Endothelial cell of umbilical vein (primary cell): ENCODE data around the gene GTF2IRD1.

ENCODE experiments used
- CTCF ChIP-seq, 2 donors: IDR thresholded peaks; 1 replicate in 1 of 2; 2 replicates in 1 of 2; pipeline ENCODE4 v1.5.1; 2011; ENCODE audit warnings: low read length in 2 of 2, mild to moderate bottlenecking in 2 of 2, moderate library complexity in 2 of 2, control low read depth in 1 of 2, inconsistent platforms in 1 of 2, low read depth in 1 of 2; ENCODE audit not compliant: insufficient read depth in 1 of 2; ENCODE audit errors: extremely low read depth in 1 of 2
- EZH2 ChIP-seq: IDR thresholded peaks from 2 replicates; pipeline ENCODE4 v1.6.1; 2012; ENCODE audit warnings: borderline replicate concordance, low read depth, mild to moderate bottlenecking, moderate library complexity, low read length, inconsistent platforms; ENCODE audit not compliant: severe bottlenecking
- JUN ChIP-seq: IDR thresholded peaks from 2 replicates; pipeline ENCODE4 v1.6.1; 2011; ENCODE audit warnings: borderline replicate concordance, low read depth; ENCODE audit not compliant: insufficient read length, insufficient read depth
- POLR2A ChIP-seq: IDR thresholded peaks from 2 replicates; pipeline ENCODE4 v1.6.1; 2012; ENCODE audit warnings: low read depth, mild to moderate bottlenecking, control low read depth, low read length
- POLR2AphosphoS5 ChIP-seq: IDR thresholded peaks from 2 replicates; pipeline ENCODE4 v1.6.1; 2012; ENCODE audit warnings: low read depth, mild to moderate bottlenecking, control low read depth, low read length, moderate library complexity; ENCODE audit not compliant: insufficient read depth
- TF ChIP-seq, protein P1 (sequence below): IDR thresholded peaks from 2 replicates; pipeline ENCODE4 v1.6.1; 2011; ENCODE audit not compliant: insufficient read depth, insufficient read length

DNA sequence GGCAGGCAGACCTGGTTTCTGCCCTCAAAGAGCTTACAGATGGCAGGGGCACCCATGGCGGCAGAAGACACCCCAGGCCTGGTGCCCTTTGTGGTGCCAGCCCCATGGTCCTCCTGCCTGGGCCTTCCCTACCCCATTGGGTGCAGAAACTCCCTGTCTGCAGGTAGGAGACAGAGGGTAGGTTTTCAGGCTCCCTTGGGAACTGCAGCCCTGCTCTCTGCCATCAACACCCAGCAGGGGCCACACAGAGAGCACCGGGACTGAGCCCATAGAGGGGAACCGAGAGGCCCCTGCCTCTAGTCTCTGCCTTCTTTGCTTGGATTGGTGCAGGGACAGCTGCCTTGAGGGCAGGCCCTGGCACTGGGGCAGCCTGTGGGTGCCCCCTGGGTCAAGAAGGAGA is 52.6 kb downstream of the GTF2IRD1 start:
- TF ChIP-seq CTCF (IDR thresholded peaks at IDR 0.05; ENCODE audit: extremely low read depth in 1 of 2, insufficient read depth in 1 of 2, low read depth in 1 of 2, low read length in 2 of 2) (no peak), EZH2 (no peak), POLR2AphosphoS5 (no peak), POLR2A (no peak), JUN (no peak)
- TF ChIP-seq, protein P1, sequence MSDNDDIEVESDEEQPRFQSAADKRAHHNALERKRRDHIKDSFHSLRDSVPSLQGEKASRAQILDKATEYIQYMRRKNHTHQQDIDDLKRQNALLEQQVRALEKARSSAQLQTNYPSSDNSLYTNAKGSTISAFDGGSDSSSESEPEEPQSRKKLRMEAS = no peak
